Vagina (tissue), 2 donors: ENCODE data around the gene CALN1.

Experiments used
- CTCF ChIP-seq, 3 experiments: fragments of 450-650 bp in 2 of 3; fragments of 200-600 bp in 1 of 3; sonication (generic) in 1 of 3; IDR thresholded peaks; one replicate each; pipeline ENCODE4 v1.5.1; 2017 to 2019; ENCODE audit warnings: antibody characterized with exemption in 3 of 3, mild to moderate bottlenecking in 2 of 3, moderate library complexity in 2 of 3
- POLR2A ChIP-seq, 2 donors: fragments of 450-650 bp; IDR thresholded peaks; one replicate each; pipeline ENCODE4 v1.6.1; 2017; ENCODE audit warnings: antibody characterized with exemption in 2 of 2, mild to moderate bottlenecking in 2 of 2, moderate library complexity in 2 of 2
- POLR2AphosphoS5 ChIP-seq, 2 donors: sonication (generic); formaldehyde crosslinking; IDR thresholded peaks; one replicate each; pipeline ENCODE4 v1.9.0; 2017; ENCODE audit warnings: antibody characterized with exemption in 2 of 2, mild to moderate bottlenecking in 2 of 2, low read depth in 1 of 2; ENCODE audit not compliant: insufficient read depth in 1 of 2

- TF ChIP-seq POLR2AphosphoS5 (IDR thresholded peaks at IDR 0.05; ENCODE audit: insufficient read depth in 1 of 2, low read depth in 1 of 2): no peak
- no peak for TF ChIP-seq CTCF (IDR thresholded peaks at IDR 0.05)
- no peak for TF ChIP-seq POLR2A (IDR thresholded peaks at IDR 0.05)
These were observed 255.5 kb downstream of the CALN1 start for GRCh38 chr7:72156671-72157070.
